Upper lobe of left lung (tissue), 6 donors: ENCODE data around the gene MYO5B. TPM values are rescaled to one million over a fixed set of nuclear protein-coding genes. Genes with fewer than 3 reads are reported as not detected.

Experiments used
- ATAC-seq, 2 donors: fragments of 200-7000 bp; cut with Tn5 transposase; one replicate each; pipeline ENCODE4 v1.9.1; 2022; ENCODE audit warnings: mild to moderate bottlenecking in 2 of 2, moderate library complexity in 2 of 2; ENCODE audit not compliant: low FRiP score in 2 of 2
- DNase-seq, 2 donors: peaks; one replicate each; pipeline ENCODE4 v3.0.0-alpha.2; 2019 to 2020
- H3K27ac ChIP-seq, 4 donors: fragments of 200-600 bp; sonication (generic); one replicate each; pipeline ENCODE4 v1.5.1; 2016 to 2019
- H3K27me3 ChIP-seq, 4 donors: fragments of 200-600 bp; sonication (generic); one replicate each; pipeline ENCODE4 v1.5.1; 2017 to 2019
- H3K36me3 ChIP-seq, 4 donors: fragments of 200-600 bp; sonication (generic); one replicate each; pipeline ENCODE4 v1.5.1; 2016 to 2019
- H3K4me1 ChIP-seq, 4 donors: fragments of 200-600 bp; sonication (generic); one replicate each; pipeline ENCODE4 v1.5.1; 2018 to 2019
- H3K4me3 ChIP-seq, 4 donors: fragments of 200-600 bp; sonication (generic); one replicate each; pipeline ENCODE4 v1.5.1; 2017 to 2019; ENCODE audit warnings: mild to moderate bottlenecking in 2 of 4, moderate library complexity in 1 of 4
- H3K9me3 ChIP-seq, 4 donors: fragments of 200-600 bp; sonication (generic); one replicate each; pipeline ENCODE4 v1.5.1; 2018 to 2019
- CTCF ChIP-seq, 6 experiments: fragments of 450-650 bp in 4 of 6; fragments of 200-600 bp in 2 of 6; sonication (generic) in 2 of 6; IDR thresholded peaks; one replicate each; pipeline ENCODE4 v1.5.1; 2016 to 2019; ENCODE audit warnings: antibody characterized with exemption in 6 of 6
- EP300 ChIP-seq, 4 donors: sonication (generic); formaldehyde crosslinking; IDR thresholded peaks; one replicate each; pipeline ENCODE4 v1.5.1; 2017; ENCODE audit warnings: antibody characterized with exemption in 4 of 4, control low read depth in 2 of 4
- POLR2A ChIP-seq, 4 donors: fragments of 450-650 bp; IDR thresholded peaks; one replicate each; pipeline ENCODE4 v1.5.1; 2016 to 2017; ENCODE audit warnings: antibody characterized with exemption in 4 of 4, mild to moderate bottlenecking in 2 of 4
- POLR2AphosphoS5 ChIP-seq, 2 donors: sonication (generic); formaldehyde crosslinking; IDR thresholded peaks; one replicate each; pipeline ENCODE4 v1.5.1; 2017; ENCODE audit warnings: antibody characterized with exemption in 2 of 2
- WGBS, 2 donors: methylation state at CpG; one replicate each; pipeline ENCODE4 v1.1.5; 2017 to 2018; 5-methylcytosine and 5-hydroxymethylcytosine counted together
- total RNA-seq, 6 donors: library from RNA; depleted of rRNA in 4 of 6; stranded (reverse); fragments of >200 nt in 4 of 6; gene quantifications; one replicate each; pipeline versions ENCODE4 v1.1.0 to v1.2.1, GENCODE V29; 2016 to 2021
- donor health status: DM: no; HTN: no; CAD: no; lungs with moderate emphysema.
- donor health status: DM: no; HTN: yes; CAD: no; lungs with severe emphysema.

MYO5B gene
- total RNA-seq, 6 donors from 2014 or later = 25.4 to 95.2 (median 49.6) TPM

GRCh38 chr18:49999128-49999527 is 195.8 kb downstream of the MYO5B start:
- H3K9me3 ChIP-seq = no peaks in the 10 kb centered on the region
- no peaks in the 10 kb centered on the region for H3K4me1 ChIP-seq
- no peaks in the 10 kb centered on the region for H3K27me3 ChIP-seq
- ATAC-seq (no peak), DNase-seq (no peak)
- WGBS, 2 donors = 88 to 91% methylated on average over 6 of the region's 6 CpGs
- H3K4me3 ChIP-seq = no peak overlapping the region
- no peaks in the 10 kb centered on the region for H3K36me3 ChIP-seq
- TF ChIP-seq POLR2A (IDR thresholded peaks at IDR 0.05) = no peak
- H3K27ac ChIP-seq = no peak overlapping the region

GRCh38 chr18:49997558-49997957 is 197.4 kb downstream of the MYO5B start:
- DNase-seq (no peak), ATAC-seq (no peak)
- TF ChIP-seq CTCF (IDR thresholded peaks at IDR 0.05) (no peak), EP300 (IDR thresholded peaks at IDR 0.05) (no peak), POLR2AphosphoS5 (IDR thresholded peaks at IDR 0.05) (no peak), POLR2A (IDR thresholded peaks at IDR 0.05) (no peak)
- no peaks in the 10 kb centered on the region for H3K27me3 ChIP-seq
- H3K9me3 ChIP-seq = no peaks in the 10 kb centered on the region
- H3K4me1 ChIP-seq = no peaks in the 10 kb centered on the region
- H3K27ac ChIP-seq = no peak overlapping the region
- 53 to 74% methylated on average over 2 to 6 of the region's 6 CpGs for WGBS, 2 donors
- no peak overlapping the region for H3K4me3 ChIP-seq
- H3K36me3 ChIP-seq = no peaks in the 10 kb centered on the region

GRCh38 chr18:49994410-49994809 is 200.5 kb downstream of the MYO5B start:
- Histone ChIP-seq H3K27me3 (no peaks in the 10 kb centered on the region), H3K9me3 (no peaks in the 10 kb centered on the region), H3K4me3 (no peak overlapping the region), H3K4me1 (no peaks in the 10 kb centered on the region), H3K36me3 (no peaks in the 10 kb centered on the region), H3K27ac (no peak overlapping the region)
- DNase-seq (no peak), ATAC-seq (no peak)
- WGBS, 2 donors = 73 to 75% methylated on average over 2 to 4 of the region's 4 CpGs
- no peak for TF ChIP-seq CTCF (IDR thresholded peaks at IDR 0.05)

GRCh38 chr18:49993299-49993698 is 201.6 kb downstream of the MYO5B start:
- Histone ChIP-seq H3K27me3 (no peaks in the 10 kb centered on the region), H3K36me3 (no peaks in the 10 kb centered on the region), H3K27ac (no peak overlapping the region), H3K9me3 (no peaks in the 10 kb centered on the region), H3K4me1 (no peaks in the 10 kb centered on the region), H3K4me3 (no peak overlapping the region)
- 81 to 83% methylated on average over 5 to 6 of the region's 6 CpGs for WGBS, 2 donors
- DNase-seq = no peak
- ATAC-seq = peak in 1 of 2 donors; percentile 18
- TF ChIP-seq CTCF (IDR thresholded peaks at IDR 0.05) = no peak
- TF ChIP-seq POLR2AphosphoS5 (IDR thresholded peaks at IDR 0.05) = no peak
- TF ChIP-seq EP300 (IDR thresholded peaks at IDR 0.05) = no peak
- TF ChIP-seq POLR2A (IDR thresholded peaks at IDR 0.05) = no peak

GRCh38 chr18:49988733-49989132 is 206.2 kb downstream of the MYO5B start:
- DNase-seq (no peak), ATAC-seq (peak in 1 of 2 donors; percentile 45)
- WGBS, 2 donors = 55 to 100% methylated on average over 1 to 2 of the region's 2 CpGs
- TF ChIP-seq CTCF (IDR thresholded peaks at IDR 0.05) (no peak), POLR2A (IDR thresholded peaks at IDR 0.05) (no peak), POLR2AphosphoS5 (IDR thresholded peaks at IDR 0.05) (no peak), EP300 (IDR thresholded peaks at IDR 0.05) (no peak)
- Histone ChIP-seq H3K9me3 (no peaks in the 10 kb centered on the region), H3K36me3 (no peaks in the 10 kb centered on the region), H3K4me1 (no peaks in the 10 kb centered on the region), H3K27ac (no peak overlapping the region), H3K27me3 (no peaks in the 10 kb centered on the region), H3K4me3 (no peak overlapping the region)
